GM12892 (cell line): ENCODE measurements around the gene ADGRL1.

Source experiments
- POLR2A ChIP-seq: IDR thresholded peaks from 2 replicates; pipeline ENCODE4 v1.6.1; 2011; ENCODE audit warnings: low read depth, low read length, control low read depth
- POLR2AphosphoS5 ChIP-seq: IDR thresholded peaks from 2 replicates; pipeline ENCODE4 v1.6.1; 2011; ENCODE audit warnings: low read depth, low read length, control low read depth

DNA sequence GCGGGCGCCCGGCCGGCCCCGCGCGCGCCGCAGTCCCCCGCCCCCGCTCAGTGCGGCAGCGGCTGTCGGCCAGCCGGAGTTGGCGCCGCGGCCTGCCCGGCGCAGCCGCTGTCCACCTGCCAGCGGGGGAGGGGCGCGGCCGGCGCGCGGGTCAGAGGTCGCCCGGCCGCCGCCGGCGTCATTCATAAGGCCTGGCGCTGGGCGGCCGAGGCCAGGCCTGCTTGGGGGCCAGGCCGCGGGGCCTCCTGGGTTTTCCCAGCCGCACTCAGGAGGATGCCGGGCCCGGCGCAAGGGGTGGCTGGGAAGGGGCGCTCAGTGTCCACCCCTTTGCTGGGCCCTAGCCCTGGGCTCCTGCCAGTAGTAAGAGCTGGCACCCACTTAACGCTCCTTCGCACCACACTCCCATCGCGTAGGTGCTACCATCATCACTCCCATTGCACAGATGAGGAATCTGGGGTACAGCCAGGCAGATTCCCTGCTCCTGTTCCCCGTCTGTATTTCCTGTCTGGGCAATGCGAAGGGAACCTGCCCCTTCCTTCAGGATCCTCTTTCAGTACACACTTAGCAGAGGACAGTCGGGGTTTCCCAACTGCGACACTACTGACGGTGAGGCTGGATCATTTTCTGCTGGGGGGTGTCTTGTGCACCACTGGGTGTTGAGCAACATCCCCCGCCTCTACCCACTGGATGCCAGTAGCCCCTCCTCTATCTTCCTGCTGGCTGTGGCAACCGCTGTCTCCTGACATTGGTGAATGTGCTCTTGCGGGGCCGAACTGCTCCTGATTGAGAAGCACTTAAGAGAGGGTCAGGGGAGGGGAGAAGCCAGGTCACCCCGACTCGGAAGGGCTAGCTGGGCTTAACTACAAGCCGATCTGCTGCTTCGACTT is 87.6 kb downstream of the ADGRL1 start:
- TF ChIP-seq POLR2AphosphoS5 = no peak
- TF ChIP-seq POLR2A = no peak
